CD14-positive monocyte (primary cell): ENCODE results near the gene CIAO2A. TPM values are rescaled to one million over a fixed set of nuclear protein-coding genes. Genes with fewer than 3 reads are reported as not detected.

Source experiments
- DNase-seq, 3 donors: peaks; one replicate each; pipeline ENCODE4 v3.0.0-alpha.2; 2011 to 2022
- H2AFZ ChIP-seq: 2 replicates; pipeline ENCODE4 v1.6.0; 2012; ENCODE audit warnings: mild to moderate bottlenecking, low read depth, low read length, inconsistent platforms; ENCODE audit not compliant: insufficient read depth, poor library complexity, severe bottlenecking
- H3K27ac ChIP-seq, 2 donors: 1 replicate in 1 of 2; 2 replicates in 1 of 2; pipeline ENCODE4 v1.5.1; 2012 to 2013; ENCODE audit warnings: low read length in 2 of 2, control low read depth in 1 of 2, inconsistent platforms in 1 of 2, low read depth in 1 of 2, mild to moderate bottlenecking in 1 of 2
- H3K27me3 ChIP-seq, 2 donors: one replicate each; pipeline versions ENCODE4 v1.6.0 to v1.6.1; 2011 to 2013; ENCODE audit warnings: low read length in 2 of 2; ENCODE audit not compliant: control insufficient read depth in 2 of 2, insufficient read depth in 2 of 2
- H3K36me3 ChIP-seq, 2 donors: replicated peaks in 1 of 2; 1 replicate in 1 of 2; 2 replicates in 1 of 2; pipeline versions ENCODE4 v1.5.1 to v1.6.1; 2012 to 2013; ENCODE audit warnings: low read length in 2 of 2, control low read depth in 1 of 2, inconsistent platforms in 1 of 2, mild to moderate bottlenecking in 1 of 2; ENCODE audit not compliant: insufficient read depth in 2 of 2, control insufficient read depth in 1 of 2
- H3K4me1 ChIP-seq, 2 donors: 1 replicate in 1 of 2; 2 replicates in 1 of 2; pipeline versions ENCODE4 v1.5.1 to v1.6.1; 2012 to 2013; ENCODE audit warnings: low read length in 2 of 2, control low read depth in 1 of 2, inconsistent platforms in 1 of 2, mild to moderate bottlenecking in 1 of 2, moderate library complexity in 1 of 2; ENCODE audit not compliant: insufficient read depth in 2 of 2, control insufficient read depth in 1 of 2
- H3K4me2 ChIP-seq: replicated peaks from 2 replicates; pipeline ENCODE3; 2012; ENCODE audit warnings: low read length, moderate library complexity, mild to moderate bottlenecking; ENCODE audit not compliant: poor library complexity, severe bottlenecking; ENCODE audit errors: extremely low read depth
- H3K4me3 ChIP-seq, 3 experiments: fragments of 200-600 bp in 1 of 3; sonication (generic) in 1 of 3; replicated peaks in 1 of 3; 1 replicate in 2 of 3; 2 replicates in 1 of 3; pipeline ENCODE4 v1.5.1; 2011 to 2013; ENCODE audit warnings: low read length in 3 of 3, mild to moderate bottlenecking in 3 of 3, control low read depth in 2 of 3, low read depth in 2 of 3, inconsistent platforms in 1 of 3, moderate library complexity in 1 of 3
- H3K79me2 ChIP-seq: 2 replicates; pipeline ENCODE4 v1.6.0; 2012; ENCODE audit warnings: mild to moderate bottlenecking, control low read depth, inconsistent platforms, low read length, moderate library complexity; ENCODE audit not compliant: insufficient read depth
- H3K9ac ChIP-seq: 2 replicates; pipeline ENCODE4 v1.6.0; 2017; ENCODE audit warnings: low read length, mild to moderate bottlenecking; ENCODE audit not compliant: insufficient read depth, poor library complexity, severe bottlenecking
- H3K9me3 ChIP-seq, 2 donors: replicated peaks in 1 of 2; 1 replicate in 1 of 2; 2 replicates in 1 of 2; pipeline versions ENCODE4 v1.5.1 to v1.6.1; 2012 to 2013; ENCODE audit warnings: low read length in 2 of 2, control low read depth in 1 of 2; ENCODE audit not compliant: control insufficient read depth in 1 of 2, insufficient read depth in 1 of 2
- H4K20me1 ChIP-seq: 2 replicates; pipeline ENCODE4 v1.6.0; 2012; ENCODE audit warnings: mild to moderate bottlenecking, low read length, control low read depth, moderate library complexity; ENCODE audit not compliant: insufficient read depth
- H3K27ac Mint-ChIP-seq, 7 donors: one replicate each; pipeline ENCODE4 v1.8.0; 2020; ENCODE audit warnings: mild to moderate bottlenecking in 7 of 7, mixed read lengths in 7 of 7, moderate library complexity in 6 of 7, inconsistent platforms in 2 of 7
- H3K27me3 Mint-ChIP-seq, 3 donors: one replicate each; pipeline ENCODE4 v1.8.0; 2021 to 2022; ENCODE audit warnings: low read depth in 3 of 3, mild to moderate bottlenecking in 3 of 3, mixed read lengths in 3 of 3, moderate library complexity in 3 of 3, inconsistent platforms in 1 of 3
- H3K36me3 Mint-ChIP-seq, 2 donors: one replicate each; pipeline ENCODE4 v1.8.0; 2020; ENCODE audit warnings: mixed read lengths in 2 of 2, inconsistent platforms in 1 of 2, mild to moderate bottlenecking in 1 of 2
- H3K4me1 Mint-ChIP-seq: one replicate; pipeline ENCODE4 v1.8.0; 2020; ENCODE audit warnings: mild to moderate bottlenecking, mixed read lengths
- H3K4me3 Mint-ChIP-seq, 2 donors: one replicate each; pipeline ENCODE4 v1.8.0; 2020; ENCODE audit warnings: mild to moderate bottlenecking in 2 of 2, mixed read lengths in 2 of 2, moderate library complexity in 1 of 2
- H3K9me3 Mint-ChIP-seq, 7 donors: one replicate each; pipeline ENCODE4 v1.8.0; 2020 to 2022; ENCODE audit warnings: mixed read lengths in 7 of 7, mild to moderate bottlenecking in 6 of 7, moderate library complexity in 6 of 7, inconsistent platforms in 2 of 7
- WGBS: methylation state at CpG from one replicate; pipeline ENCODE4 v1.1.5; 2013; ENCODE audit warnings: missing lambda C conversion rate; ENCODE audit not compliant: insufficient coverage; 5-methylcytosine and 5-hydroxymethylcytosine counted together
- intact Hi-C, 2 donors: fragments of 100-400 bp; cut with micrococcal nuclease; formaldehyde crosslinking; loops; one replicate each; pipeline versions ENCODE4 v1.15.0 to v1.15.1; 2023
- polyA plus RNA-seq, 3 donors: library from polyadenylated mRNA; depleted of rRNA in 1 of 3; unstranded in 2 of 3; stranded (reverse) in 1 of 3; fragments of 300-500 nt in 2 of 3; fragments of >200 nt in 1 of 3; fragmentation: Illumina TruSeq in 2 of 3; gene quantifications; 1 replicate in 2 of 3; 2 replicates in 1 of 3; pipeline ENCODE4 v1.2.3, GENCODE V29; 2012 to 2021
- TF ChIP-seq, protein P1 (sequence below): fragments of 200-600 bp; IDR thresholded peaks from one replicate; pipeline ENCODE4 v1.8.0; 2022; ENCODE audit warnings: antibody characterized with exemption, mild to moderate bottlenecking

The CIAO2A gene
- polyA plus RNA-seq, 3 donors = 98.2 to 265 (median 261) TPM

DNA sequence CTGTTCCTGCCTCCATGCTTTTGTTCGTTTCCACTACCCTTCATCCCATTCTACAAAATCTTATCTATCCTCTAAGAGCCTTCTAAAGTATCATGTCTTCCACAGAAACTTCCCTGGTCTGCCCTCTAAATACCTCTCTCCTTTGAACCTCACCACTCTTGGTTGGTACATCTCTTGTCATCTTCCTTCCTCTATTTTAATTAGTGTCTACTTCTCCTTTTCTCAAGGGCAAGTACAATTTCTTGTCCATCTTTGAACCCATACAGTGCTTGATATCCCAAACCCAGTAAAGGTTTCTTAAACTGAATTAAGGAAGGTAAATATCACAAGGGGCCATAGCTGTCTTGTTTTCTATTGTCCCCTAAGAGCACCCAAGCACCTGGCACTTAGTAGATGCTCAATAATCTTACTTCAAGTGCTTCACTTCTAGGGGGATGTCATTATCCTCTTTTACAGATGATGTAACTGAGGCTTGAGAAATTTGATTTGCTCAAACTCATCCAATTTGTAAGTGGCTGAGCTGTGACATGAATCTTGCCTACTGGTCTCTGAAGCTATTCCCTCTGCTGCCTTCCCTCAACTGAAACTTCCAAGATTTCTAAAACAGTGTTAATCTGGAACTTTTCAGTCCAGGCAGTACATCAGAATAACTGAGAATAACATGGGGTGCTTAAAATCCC lies 44.7 kb downstream of the CIAO2A start:
- TF ChIP-seq, protein P1, sequence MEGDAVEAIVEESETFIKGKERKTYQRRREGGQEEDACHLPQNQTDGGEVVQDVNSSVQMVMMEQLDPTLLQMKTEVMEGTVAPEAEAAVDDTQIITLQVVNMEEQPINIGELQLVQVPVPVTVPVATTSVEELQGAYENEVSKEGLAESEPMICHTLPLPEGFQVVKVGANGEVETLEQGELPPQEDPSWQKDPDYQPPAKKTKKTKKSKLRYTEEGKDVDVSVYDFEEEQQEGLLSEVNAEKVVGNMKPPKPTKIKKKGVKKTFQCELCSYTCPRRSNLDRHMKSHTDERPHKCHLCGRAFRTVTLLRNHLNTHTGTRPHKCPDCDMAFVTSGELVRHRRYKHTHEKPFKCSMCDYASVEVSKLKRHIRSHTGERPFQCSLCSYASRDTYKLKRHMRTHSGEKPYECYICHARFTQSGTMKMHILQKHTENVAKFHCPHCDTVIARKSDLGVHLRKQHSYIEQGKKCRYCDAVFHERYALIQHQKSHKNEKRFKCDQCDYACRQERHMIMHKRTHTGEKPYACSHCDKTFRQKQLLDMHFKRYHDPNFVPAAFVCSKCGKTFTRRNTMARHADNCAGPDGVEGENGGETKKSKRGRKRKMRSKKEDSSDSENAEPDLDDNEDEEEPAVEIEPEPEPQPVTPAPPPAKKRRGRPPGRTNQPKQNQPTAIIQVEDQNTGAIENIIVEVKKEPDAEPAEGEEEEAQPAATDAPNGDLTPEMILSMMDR = no peak
- Mint-ChIP-seq H3K36me3 (peaks cover 0 to 8% of the 10 kb centered on the region in 2 donors), H3K27ac (peak overlapping the region; percentile 72 to 95 (median 86)), H3K9me3 (no peaks in the 10 kb centered on the region), H3K4me1 (peaks cover 76% of the 10 kb centered on the region), H3K27me3 (peaks cover 23 to 40% (median 35%) of the 10 kb centered on the region in 3 donors), H3K4me3 (peak overlapping the region in 1 of 2 donors; percentile 78)
- Histone ChIP-seq H3K4me1 (peaks cover 64 to 69% of the 10 kb centered on the region in 2 donors), H3K9ac (no peak overlapping the region), H3K4me3 (peak overlapping the region in 1 of 3 experiments; percentile 34), H3K36me3 (no peaks in the 10 kb centered on the region), H3K4me2 (peak overlapping the region; percentile 37), H3K27me3 (peaks cover 0 to 18% of the 10 kb centered on the region in 2 donors), H3K9me3 (no peaks in the 10 kb centered on the region), H3K27ac (peak overlapping the region in 1 of 2 donors; percentile 55), H2AFZ (no peak overlapping the region), H3K79me2 (no peaks in the 10 kb centered on the region), H4K20me1 (peaks cover 10% of the 10 kb centered on the region)
- WGBS = 50% methylated on average over 1 of the region's 1 CpG
- peak; percentile 59 to 77 (median 72) for DNase-seq
- intact Hi-C loops = no loop called here

GRCh38 chr15:64046421-64047153 lies 47.1 kb downstream of the CIAO2A start, which contains the start of gene DAPK2:
Gene DAPK2 (minus strand): TSS chr15:64046485. CDS start chr15:64040261, 6,224 bp downstream.
- H3K4me3 ChIP-seq = peak within 1 kb of the TSS; percentile 12 to 62 (median 39)
- peaks cover 64 to 69% of the 10 kb centered on the region in 2 donors for H3K4me1 ChIP-seq

More at GRCh38 chr15:64046421-64047153, 47.1 kb downstream of the CIAO2A start, which contains the start of gene DAPK2:
- H4K20me1 ChIP-seq = peaks cover 10% of the 10 kb centered on the region
- H3K9me3 ChIP-seq = no peaks in the 10 kb centered on the region
- TF ChIP-seq, protein P1 = peak; percentile 79
- DNase-seq = peak in 2 of 3 donors; percentile 49 to 56
- peaks cover 69% of the 10 kb centered on the region for H3K4me1 Mint-ChIP-seq
- H3K27ac Mint-ChIP-seq = peak within 1 kb of the TSS in 3 of 7 donors; percentile 32 to 66 (median 53)
- peak within 1 kb of the TSS; percentile 61 for H2AFZ ChIP-seq
- peak within 1 kb of the TSS; percentile 72 for H3K4me2 ChIP-seq
- intact Hi-C loops = no loop called here
- peak within 1 kb of the TSS; percentile 2 for H3K9ac ChIP-seq
- H3K27me3 Mint-ChIP-seq = peaks cover 28 to 47% (median 46%) of the 10 kb centered on the region in 3 donors
- peaks cover 0 to 8% of the 10 kb centered on the region in 2 donors for H3K36me3 Mint-ChIP-seq
- peaks cover 0 to 23% of the 10 kb centered on the region in 2 donors for H3K27me3 ChIP-seq
- peaks cover 0 to 2% (median 0%) of the 10 kb centered on the region in 7 donors for H3K9me3 Mint-ChIP-seq
- H3K79me2 ChIP-seq = no peaks in the 10 kb centered on the region
- 3% methylated on average over 36 of the region's 50 CpGs for WGBS
- H3K4me3 Mint-ChIP-seq = peak within 1 kb of the TSS; percentile 65 to 84
- H3K27ac ChIP-seq = no peak within 1 kb of the TSS
- H3K36me3 ChIP-seq = no peaks in the 10 kb centered on the region
